GM20431 (cell line): ENCODE results near the gene SLC17A3.

Source experiments
- in situ Hi-C: fragments of 300-500 bp; cut with MseI, MboI; formaldehyde crosslinking; loops from one replicate; pipeline ENCODE4 v1.15.0; 2020; ENCODE audit warnings: low sequenced_read_pairs; ENCODE audit not compliant: unreplicated experiment

Gene SLC17A3, protein sequence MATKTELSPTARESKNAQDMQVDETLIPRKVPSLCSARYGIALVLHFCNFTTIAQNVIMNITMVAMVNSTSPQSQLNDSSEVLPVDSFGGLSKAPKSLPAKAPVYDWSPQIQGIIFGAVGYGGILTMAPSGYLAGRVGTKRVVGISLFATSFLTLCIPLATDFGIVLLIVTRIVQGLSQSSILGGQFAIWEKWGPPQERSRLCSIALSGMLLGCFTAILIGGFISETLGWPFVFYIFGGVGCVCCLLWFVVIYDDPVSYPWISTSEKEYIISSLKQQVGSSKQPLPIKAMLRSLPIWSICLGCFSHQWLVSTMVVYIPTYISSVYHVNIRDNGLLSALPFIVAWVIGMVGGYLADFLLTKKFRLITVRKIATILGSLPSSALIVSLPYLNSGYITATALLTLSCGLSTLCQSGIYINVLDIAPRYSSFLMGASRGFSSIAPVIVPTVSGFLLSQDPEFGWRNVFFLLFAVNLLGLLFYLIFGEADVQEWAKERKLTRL

GRCh38 chr6:25874118-25874517 lies at the start of gene SLC17A3:
SLC17A3 (minus strand) TSS chr6:25874243; CDS start chr6:25868387, 5,856 bp downstream.
- in situ Hi-C loops: no loop called here

- in situ Hi-C loops: no loop called here
Measured at GRCh38 chr6:25922301-25922700, 48.3 kb upstream of the SLC17A3 start.

- in situ Hi-C loops: no loop called here
Measured at GRCh38 chr6:25921525-25922203, 47.6 kb upstream of the SLC17A3 start.

DNA sequence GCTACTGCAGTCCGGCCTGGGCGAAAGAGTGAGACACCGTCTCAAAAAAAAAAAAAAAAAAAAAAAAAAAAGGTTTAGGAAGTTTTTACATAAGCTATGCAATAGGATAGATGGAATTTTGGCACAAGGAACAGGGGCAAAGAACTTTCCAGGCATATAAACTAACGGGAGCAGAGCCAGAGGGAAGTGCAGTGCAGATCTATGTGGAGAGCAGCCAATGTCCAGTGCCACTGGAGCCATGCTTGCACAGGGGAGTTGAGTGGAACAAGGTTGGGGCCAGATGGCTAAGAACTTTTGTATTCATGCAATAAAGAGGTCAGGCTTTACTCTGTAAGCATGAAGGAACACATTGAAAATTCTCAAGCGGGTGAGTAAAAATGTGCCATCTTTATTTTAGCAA lies 45.6 kb upstream of the SLC17A3 start:
- in situ Hi-C loops: no loop called here

DNA sequence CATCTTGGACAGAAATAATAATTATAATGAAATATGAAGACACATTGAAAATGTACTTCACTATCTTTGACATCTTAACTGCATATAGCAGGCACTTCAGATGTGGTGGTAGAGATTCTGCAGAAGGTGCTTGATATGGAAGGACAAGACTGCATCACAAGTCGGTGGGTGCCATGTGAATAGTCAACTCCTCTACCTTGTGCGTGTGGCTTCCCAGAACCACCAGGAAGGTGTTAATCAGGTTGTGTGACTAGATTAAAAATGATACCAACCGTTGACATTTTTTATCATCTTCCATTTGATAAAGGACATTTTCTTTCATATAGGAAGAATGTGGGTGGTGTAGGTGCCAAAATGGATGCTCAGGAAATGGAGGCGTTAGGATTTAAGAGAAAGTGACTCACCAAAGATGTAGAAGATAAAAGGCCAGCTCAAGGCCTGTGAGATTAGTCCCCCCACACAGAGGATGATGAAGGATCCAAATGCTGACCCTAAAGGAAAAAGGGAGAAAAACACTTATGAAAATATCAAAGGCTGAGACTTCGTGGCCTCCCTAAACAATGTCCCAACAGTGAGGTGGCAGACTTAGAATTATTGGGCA lies 44.1 kb upstream of the SLC17A3 start:
- in situ Hi-C loops: no loop called here

DNA sequence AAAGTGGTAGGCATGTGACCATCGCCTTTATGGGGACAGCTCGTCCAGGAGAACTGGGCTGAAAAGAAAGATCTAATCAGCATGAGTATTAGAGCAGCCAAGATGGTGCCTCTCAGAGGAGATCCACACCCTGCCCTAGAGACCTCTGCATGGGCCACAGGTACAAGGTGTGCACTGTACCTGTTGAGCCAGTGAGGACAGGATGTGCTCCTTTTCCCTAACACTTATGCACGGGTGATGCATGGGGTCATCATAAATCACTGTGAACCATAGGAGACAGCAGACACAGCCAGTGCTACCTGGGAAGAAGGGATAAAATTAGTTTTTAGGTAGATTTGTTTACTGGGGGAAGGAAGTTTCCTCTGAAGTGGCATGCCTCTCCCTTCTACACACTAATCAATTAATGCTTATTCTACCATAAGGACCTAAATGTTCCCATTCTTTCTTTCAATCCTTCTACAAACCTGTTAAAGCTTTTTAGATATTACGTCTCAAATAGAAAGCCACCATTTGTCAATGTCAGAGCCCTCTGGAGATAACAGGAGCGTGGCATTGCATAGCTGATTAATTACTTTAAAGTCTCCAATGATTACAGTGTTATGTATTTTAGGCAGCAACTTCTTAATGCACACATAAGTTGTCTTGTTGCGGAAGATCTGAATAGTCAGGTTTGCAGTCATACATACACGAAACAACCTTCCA lies 42.9 kb upstream of the SLC17A3 start:
- in situ Hi-C loops: no loop called here

- in situ Hi-C loops: no loop called here
Measured at GRCh38 chr6:25916330-25916729, 42.3 kb upstream of the SLC17A3 start.

- in situ Hi-C loops: no loop called here
Measured at GRCh38 chr6:25913741-25914140, 39.7 kb upstream of the SLC17A3 start.

DNA sequence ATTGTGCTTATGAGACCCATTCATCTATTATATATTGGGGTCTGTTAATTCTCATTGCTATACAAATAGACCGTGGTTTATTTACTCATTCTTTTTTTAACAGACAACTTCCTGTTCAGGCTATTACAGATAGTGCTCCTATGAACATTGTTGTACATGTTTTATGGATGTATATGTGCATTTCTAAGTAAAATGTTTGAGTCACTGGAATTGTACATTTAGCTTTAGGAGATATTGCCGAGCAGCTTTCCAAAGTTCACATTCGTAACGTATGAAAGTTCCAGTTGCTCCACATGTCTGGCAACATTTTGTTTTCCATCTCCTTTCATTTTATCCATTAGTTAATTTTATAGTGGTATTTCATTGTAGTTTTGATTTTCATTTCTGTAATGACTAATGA lies 37.3 kb upstream of the SLC17A3 start:
- in situ Hi-C loops: no loop called here

GRCh38 chr6:25907475-25908014 lies 33.5 kb upstream of the SLC17A3 start:
- in situ Hi-C loops: no loop called here

GRCh38 chr6:25903467-25904099 lies 29.5 kb upstream of the SLC17A3 start:
- in situ Hi-C loops: no loop called here

DNA sequence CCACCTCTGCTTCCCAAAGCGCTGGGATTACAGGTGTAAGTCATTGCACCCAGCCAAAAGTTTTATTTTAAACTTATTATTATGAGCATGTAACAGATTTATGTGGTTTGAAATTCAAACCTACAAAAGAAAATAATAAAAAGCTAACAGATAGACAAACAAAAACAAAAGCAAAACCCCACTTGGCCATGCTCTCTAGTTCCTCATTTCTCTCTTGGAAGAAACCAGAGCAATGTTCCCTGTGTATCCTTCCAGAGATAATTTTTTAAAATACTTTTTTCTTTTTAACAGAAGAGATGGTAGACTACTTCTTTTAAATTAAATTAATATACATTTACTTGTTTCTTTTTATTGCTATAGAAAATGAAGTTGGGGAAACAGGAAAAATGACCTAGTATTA lies 28.0 kb upstream of the SLC17A3 start:
- in situ Hi-C loops: no loop called here

- in situ Hi-C loops: no loop called here
Measured at GRCh38 chr6:25900843-25901242, 26.8 kb upstream of the SLC17A3 start.

DNA sequence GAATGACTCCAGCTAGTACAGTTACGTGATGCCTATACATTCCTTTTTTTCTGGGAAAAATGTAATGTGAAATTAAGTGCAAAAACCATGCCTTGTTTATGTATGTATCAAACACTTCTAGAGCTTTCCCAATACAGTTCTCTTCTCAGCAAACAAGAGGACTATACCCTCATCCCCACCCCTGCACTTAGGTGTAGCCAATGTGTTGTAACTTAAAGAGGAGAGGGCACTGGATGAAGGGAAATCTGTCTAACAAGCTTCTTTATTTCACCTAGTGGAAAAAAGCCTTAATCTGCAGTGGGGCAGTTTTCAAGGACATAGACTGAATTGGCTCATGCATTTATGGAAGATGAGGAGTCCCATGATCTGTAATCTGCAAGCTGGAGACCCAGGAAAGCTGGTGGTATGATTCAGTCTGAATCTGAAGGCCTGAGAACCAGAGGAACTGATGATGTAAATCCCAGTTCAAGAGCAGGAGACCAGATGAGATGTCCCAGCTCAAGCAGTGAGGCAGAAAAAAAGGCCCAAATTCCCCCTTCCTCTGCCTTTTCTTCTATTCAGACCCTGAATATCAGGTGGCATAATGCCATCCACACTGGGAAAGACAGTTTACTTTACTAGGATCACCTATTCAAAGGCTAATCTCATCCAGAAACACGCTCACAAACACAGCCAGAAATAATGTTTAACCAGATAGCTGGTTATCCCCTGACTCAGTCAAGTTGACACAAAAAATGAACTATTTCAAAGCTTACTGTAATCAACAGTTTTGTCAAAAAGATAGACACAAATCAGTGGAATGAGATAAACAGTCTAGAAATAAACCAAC lies 25.8 kb upstream of the SLC17A3 start:
- in situ Hi-C loops: no loop called here

DNA sequence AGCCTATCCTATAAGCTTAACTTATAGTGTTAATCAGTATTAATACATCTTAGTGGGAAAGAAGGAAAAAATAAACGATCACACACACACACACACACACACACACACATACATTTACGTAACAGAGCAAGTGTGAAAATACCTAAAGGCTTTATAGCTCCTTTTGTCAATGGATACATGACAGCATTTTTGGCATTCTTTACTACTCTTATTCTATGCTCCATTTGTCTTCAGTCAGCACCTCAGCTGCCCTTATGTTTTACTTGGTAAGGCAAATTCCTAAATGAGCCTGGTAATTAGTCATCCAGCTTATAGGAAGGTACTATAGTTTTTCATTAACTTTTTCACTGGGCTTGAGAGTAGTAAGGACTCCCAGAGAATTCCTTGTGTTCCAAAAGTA lies 25.1 kb upstream of the SLC17A3 start:
- in situ Hi-C loops: no loop called here

DNA sequence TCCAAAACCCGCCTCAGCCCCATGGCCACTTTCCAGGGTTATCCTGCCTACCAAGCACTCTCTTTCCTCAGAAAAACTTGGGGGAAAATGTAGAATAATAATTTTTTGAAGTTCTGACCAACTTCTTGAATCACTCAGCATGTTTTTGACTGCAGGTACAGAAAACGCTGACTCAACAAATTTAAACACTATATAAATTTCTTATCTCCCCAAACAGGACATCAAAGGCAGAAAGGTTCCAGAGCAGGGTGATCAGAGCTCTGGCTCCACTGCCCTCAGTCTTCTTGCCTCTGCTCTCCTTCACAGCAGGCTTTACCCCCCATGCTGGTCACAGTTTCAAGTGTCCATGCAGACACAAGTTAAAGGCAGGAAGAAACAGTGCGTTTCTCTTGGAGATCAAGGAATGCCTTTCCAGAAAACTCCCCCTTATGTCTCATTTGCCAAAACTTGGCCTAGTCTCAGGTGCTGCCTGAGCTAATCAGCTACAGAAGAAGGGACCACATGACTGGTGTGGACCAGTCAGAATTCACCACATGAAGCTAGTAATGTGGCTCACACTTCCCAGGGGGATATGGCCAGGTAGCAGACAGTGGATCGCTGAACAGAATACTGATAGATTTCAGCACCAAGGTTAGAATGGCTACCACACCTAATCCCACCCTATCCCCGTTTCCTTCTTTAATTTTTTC lies 24.4 kb upstream of the SLC17A3 start:
- in situ Hi-C loops: no loop called here

GRCh38 chr6:25896252-25896651 lies 22.2 kb upstream of the SLC17A3 start:
- in situ Hi-C loops: no loop called here

GRCh38 chr6:25895771-25896170 lies 21.7 kb upstream of the SLC17A3 start:
- in situ Hi-C loops: no loop called here
